ENCODE results near the gene TBC1D9.

Gene TBC1D9

GRCh38 chr4:140675599-140676231 is 80.5 kb downstream of the TBC1D9 start:
- H3K4me3 ChIP-seq (ENCODE audit: low read depth, low read length): no peak overlapping the region
- no peak for TF ChIP-seq CTCF (IDR thresholded peaks at IDR 0.05; ENCODE audit: control insufficient read depth, extremely low read depth, insufficient read depth)
- DNase-seq (ENCODE audit: low read depth): no peak

GRCh38 chr4:140673729-140674128 is 82.5 kb downstream of the TBC1D9 start:
- no peak for DNase-seq (ENCODE audit: low read depth)
- no peak for TF ChIP-seq CTCF (IDR thresholded peaks at IDR 0.05; ENCODE audit: control insufficient read depth, extremely low read depth, insufficient read depth)
- H3K4me3 ChIP-seq (ENCODE audit: low read depth, low read length): no peak overlapping the region

- no peak for TF ChIP-seq CTCF (IDR thresholded peaks at IDR 0.05; ENCODE audit: control insufficient read depth, extremely low read depth, insufficient read depth)
- no peak overlapping the region for H3K4me3 ChIP-seq (ENCODE audit: low read depth, low read length)
- DNase-seq (ENCODE audit: low read depth): no peak
These were observed 83.8 kb downstream of the TBC1D9 start for GRCh38 chr4:140672416-140672815.

GRCh38 chr4:140668111-140668510 is 88.1 kb downstream of the TBC1D9 start:
- DNase-seq (ENCODE audit: low read depth): no peak
- TF ChIP-seq CTCF (IDR thresholded peaks at IDR 0.05; ENCODE audit: control insufficient read depth, extremely low read depth, insufficient read depth): no peak
- no peak overlapping the region for H3K4me3 ChIP-seq (ENCODE audit: low read depth, low read length)

GRCh38 chr4:140666889-140667614 is 89.1 kb downstream of the TBC1D9 start:
- TF ChIP-seq CTCF (IDR thresholded peaks at IDR 0.05; ENCODE audit: control insufficient read depth, extremely low read depth, insufficient read depth): no peak
- DNase-seq (ENCODE audit: low read depth): no peak
- no peak overlapping the region for H3K4me3 ChIP-seq (ENCODE audit: low read depth, low read length)

- H3K4me3 ChIP-seq (ENCODE audit: low read depth, low read length): no peak overlapping the region
- TF ChIP-seq CTCF (IDR thresholded peaks at IDR 0.05; ENCODE audit: control insufficient read depth, extremely low read depth, insufficient read depth): no peak
- no peak for DNase-seq (ENCODE audit: low read depth)
These were observed 93.9 kb downstream of the TBC1D9 start for GRCh38 chr4:140662082-140662869.

All from LNCaP clone FGC (cell line).